GM18861 (cell line): ENCODE data around the gene DYSF.
"Not testable (repeated sequence)": the region's sequence is repeated elsewhere in the genome, so short reads cannot be mapped to it uniquely, and the experiment has no call there.

Experiments used
- ATAC-seq: cut with Tn5 transposase; IDR thresholded peaks from one replicate; pipeline ENCODE4 v1.9.1; 2021; ENCODE audit not compliant: unreplicated experiment

The DYSF gene

DNA sequence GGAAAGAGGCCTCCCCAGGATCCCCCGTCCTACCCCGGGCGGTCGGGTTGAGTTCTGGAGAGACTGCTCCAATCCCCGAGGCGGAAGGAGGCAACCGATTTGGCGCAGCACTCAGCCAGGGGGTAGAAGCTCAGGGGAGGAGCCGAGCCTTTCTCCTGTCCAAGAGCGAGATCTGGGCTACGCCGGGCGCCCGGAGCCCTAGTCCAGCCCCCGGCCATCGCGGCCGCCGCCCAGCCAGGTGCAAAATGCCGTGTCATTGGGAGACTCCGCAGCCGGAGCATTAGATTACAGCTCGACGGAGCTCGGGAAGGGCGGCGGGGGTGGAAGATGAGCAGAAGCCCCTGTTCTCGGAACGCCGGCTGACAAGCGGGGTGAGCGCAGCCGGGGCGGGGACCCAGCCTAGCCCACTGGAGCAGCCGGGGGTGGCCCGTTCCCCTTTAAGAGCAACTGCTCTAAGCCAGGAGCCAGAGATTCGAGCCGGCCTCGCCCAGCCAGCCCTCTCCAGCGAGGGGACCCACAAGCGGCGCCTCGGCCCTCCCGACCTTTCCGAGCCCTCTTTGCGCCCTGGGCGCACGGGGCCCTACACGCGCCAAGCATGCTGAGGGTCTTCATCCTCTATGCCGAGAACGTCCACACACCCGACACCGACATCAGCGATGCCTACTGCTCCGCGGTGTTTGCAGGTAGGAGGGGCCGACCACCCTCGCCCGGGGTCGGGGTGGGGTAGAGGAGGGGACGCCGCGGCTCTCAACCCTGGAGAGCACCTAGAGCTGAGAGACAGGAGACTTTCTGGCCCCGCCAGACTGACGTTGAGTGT is at the start of gene DYSF:
TSS of gene DYSF (plus strand) at position 158 of the 817 bp plus-strand sequence.
- ATAC-seq: no peak

DNA sequence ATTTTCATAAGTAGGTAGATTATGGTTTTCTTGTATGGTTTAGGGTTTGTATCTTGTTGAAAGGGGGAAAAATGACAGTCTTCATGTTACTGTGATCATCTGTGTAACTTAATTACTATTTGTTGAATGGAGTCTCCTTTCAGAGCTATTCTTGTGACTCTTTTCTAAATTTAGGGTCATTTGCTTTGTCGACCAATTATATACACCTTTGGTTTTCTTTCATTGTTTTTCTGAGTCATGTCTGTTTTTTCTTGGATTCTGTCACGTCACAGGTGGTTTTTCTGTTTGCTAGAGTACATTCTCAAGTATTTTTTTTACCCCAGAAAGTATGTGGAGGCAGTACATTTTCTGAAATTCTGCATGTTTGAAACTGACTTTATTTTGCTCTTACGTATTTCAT is 43.8 kb upstream of the DYSF start:
- ATAC-seq: no peak

DNA sequence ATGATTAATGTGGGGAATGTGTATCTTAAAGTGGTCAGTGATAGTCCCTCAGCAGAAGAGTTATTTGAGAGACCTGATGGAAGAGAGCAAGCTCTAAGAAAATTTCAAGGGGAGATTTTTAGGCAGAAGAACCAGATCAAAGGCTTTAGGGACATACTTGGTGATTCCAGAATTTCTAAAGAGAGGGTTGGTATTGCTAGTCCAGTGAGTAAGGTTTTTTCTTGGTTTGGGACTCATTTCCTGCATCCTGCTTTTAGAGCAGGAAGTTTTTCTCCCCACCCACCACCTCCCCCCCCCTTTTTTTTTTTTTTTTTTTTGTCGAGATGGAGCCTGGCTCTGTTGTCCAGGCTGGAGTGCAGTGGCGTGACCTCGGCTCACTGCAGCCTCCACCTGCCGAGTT is 42.7 kb upstream of the DYSF start:
- ATAC-seq: no peak

DNA sequence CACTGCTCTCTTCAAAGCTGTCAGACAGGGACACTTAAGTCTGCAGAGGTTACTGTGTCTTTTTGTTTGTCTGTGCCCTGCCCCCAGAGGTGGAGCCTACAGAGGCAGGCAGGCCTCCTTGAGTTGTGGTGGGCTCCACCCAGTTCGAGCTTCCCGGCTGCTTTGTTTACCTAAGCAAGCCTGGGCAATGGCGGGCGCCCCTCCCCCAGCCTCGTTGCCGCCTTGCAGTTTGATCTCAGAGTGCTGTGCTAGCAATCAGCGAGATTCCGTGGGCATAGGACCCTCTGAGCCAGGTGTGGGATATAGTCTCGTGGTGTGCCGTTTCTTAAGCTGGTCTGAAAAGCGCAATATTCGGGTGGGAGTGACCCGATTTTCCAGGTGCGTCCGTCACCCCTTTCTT is 36.5 kb upstream of the DYSF start:
- not testable (repeated sequence) for ATAC-seq

- ATAC-seq: no peak
These were observed 35.8 kb upstream of the DYSF start for GRCh38 chr2:71417300-71418202.

DNA sequence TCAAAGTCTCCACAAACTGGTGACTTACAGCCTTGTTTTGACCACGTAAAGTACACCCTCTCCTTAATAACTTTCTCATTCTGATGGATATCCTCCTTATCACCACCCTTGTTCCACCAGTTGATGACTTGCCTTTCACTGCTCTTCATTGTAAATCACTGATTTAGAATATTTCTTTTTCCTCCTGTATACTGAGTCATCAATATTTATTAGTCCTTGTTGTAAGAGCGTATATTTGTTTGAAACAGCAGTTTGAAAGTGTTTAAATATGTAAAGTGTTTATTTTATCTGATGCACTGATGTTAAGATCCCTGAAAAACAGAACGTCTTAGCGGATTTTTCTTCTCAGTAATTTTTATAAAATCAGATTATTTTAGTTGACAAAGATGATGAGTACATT is 34.2 kb upstream of the DYSF start:
- ATAC-seq: no peak

DNA sequence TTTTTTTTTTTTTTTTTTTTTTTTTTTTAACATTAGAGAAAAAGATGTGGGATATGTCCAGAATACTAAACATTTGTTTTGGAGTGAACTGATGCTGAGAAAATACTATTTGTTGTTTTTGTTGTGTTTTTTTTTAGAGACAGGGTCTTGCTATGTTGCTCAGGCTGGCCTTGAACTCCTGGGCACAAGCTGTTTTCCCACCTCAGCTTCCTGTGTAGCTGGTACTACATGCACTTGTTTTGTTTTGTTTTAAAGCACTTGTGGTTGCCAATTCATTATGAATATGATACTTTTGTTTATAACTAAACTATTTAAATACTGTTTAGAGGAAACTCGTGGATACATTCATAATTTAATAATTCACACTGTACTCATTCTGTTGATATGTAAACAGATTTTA is 33.4 kb upstream of the DYSF start:
- ATAC-seq: no peak

DNA sequence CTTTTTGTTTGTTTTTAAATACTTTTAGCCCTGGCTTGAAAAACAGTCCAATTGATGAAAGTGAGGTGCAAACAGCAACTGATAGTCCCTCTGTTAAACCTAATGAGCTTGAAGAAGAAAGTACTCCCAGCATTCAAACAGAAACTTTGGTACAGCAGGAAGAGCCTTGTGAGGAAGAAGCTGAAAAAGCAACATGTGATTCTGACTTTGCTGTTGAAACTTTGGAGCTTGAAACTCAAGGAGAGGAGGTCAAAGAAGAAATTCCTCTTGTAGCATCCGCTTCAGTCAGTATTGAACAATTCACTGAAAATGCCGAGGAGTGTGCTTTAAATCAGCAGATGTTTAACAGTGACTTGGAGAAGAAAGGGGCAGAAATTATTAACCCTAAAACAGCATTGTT is 30.6 kb upstream of the DYSF start:
- no peak for ATAC-seq

- ATAC-seq: no peak
These were observed 29.4 kb upstream of the DYSF start for GRCh38 chr2:71423817-71424420.

GRCh38 chr2:71426721-71427120 is 26.6 kb upstream of the DYSF start:
- no peak for ATAC-seq

DNA sequence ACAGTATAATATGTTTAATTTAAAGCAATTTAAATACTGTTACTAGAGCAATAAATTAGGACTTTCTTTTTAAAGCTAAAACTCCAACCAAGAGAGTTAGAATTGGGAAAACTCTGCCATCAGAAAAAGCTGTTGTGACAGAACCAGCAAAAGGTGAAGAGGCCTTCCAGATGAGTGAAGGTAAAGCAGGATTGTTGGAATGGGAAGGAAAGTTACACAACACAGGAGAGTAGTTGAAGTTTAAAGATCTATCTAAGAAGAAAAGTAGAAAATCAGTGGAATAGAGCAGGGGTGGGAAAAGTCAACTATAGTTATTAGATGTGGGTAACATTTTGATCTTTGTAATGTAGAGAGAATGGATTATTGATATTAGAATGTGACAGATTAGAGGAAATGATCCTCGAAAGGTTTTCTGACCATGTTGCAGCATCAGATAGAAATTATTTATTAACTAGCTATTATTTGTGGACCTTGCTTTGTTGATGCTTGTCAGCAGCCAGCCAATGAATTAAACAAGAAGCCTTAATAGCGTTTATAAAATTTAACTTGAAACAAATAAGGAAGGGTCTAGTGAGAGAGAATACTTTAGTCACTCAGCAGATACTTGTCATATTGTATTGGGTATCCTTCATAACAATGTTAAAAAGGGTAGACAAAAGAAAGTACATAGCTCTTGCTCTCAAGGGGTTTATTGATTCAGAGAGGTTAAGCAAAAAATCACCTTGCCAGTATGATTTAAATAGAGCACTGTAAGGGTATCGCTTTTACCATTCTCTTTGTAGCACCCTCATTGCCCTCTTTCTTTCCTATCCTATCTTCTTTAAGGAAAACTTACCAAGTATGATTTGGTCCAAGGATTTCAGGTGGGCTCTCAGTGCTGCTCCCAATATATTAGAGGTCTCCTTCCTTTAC is 24.6 kb upstream of the DYSF start:
- ATAC-seq: no peak

GRCh38 chr2:71445142-71445541 is 8.2 kb upstream of the DYSF start:
- not testable (repeated sequence) for ATAC-seq

GRCh38 chr2:71446505-71446904 is 6.9 kb upstream of the DYSF start:
- no peak for ATAC-seq

GRCh38 chr2:71449343-71449742 is 4.0 kb upstream of the DYSF start:
- no peak for ATAC-seq

- ATAC-seq: no peak
These were observed 1.7 kb upstream of the DYSF start for GRCh38 chr2:71451705-71452104.

- no peak for ATAC-seq
These were observed 796 bp upstream of the DYSF start for GRCh38 chr2:71452565-71452964.

DNA sequence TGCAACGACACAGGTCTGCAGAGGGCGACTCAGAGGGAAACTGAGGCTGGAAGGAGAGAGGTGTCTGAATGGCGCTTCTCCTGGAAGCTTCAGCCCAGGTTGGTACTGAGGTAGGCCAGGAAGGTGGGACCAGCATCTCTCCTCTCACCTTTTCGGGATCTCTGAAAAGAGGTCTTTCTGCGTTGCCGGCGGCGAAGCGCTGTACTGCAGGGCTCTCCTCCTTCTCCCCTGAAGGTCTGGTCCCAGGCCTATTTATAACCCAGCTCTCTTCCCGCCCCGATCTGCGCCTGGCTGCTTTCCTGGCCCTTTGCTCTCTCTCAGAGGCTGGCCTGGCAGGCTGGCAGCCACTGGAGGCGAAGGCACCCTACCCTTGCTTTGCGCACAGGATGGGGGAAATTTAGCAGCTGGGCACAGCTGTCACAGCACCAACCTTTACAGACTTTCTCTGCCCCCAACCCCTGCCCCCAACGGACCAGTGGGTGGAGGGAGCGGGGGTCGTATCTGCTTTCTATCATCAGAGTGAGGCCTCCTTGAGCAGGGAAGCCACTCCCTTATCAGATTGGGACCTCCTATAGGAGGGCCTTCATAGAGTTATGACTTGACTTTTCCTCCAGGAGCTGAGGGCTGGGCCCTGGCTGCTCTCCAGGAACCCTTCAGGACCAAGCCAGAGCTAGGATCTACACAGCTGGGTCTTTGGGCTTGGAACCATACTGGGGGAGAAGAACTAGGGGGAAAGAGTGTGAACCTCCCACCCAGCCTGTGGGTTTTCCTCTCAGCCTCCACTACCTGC is 1.1 kb downstream of the DYSF start:
- no peak for ATAC-seq

DNA sequence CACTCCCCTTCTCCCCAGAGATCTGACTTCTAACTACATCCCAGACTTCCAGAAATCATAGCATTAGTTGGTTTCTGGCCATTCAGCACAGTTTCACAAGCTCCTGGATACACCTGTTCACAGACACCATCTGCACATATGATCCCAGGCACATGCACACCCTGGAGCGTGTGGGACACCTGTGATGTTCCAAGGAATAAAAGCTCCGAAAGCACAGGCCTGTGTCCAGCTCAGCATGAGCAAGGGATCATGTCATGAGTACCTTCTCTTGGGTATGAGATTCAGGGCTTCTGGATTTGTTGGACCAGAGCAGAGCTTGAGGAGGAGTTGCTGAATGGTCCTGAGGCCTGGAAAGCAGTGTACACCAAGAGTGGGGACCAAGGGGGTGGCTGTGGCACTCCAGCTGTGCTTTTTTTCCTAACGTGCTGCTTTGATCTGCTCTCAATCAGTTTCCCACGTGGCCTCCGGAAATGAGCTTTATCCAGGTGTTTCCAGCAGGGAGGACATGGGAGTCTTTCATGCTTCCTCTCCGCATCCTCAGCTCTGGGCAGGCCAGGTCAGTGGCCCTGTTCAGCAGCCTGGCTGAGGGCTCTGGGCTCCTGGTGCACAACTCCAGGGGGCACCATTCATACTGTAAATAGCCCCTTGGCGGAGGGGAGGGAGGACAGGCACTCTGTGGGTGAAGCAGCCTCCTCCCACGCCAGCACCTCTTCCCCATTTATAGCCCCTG is 1.8 kb downstream of the DYSF start:
- ATAC-seq: no peak
